SIG-M5 treated with dmso at 0.1 percent for 504 hours (cell line): Measurements from ENCODE around the gene ERP29.
A peak's percentile ranks its signal among the peaks of the same experiment; 100 is the strongest.
"Not testable (repeated sequence)": the region's sequence is repeated elsewhere in the genome, so short reads cannot be mapped to it uniquely, and the experiment has no call there.

Source experiments
- DNase-seq: peaks from one replicate; lab custom pipeline; 2025; ENCODE audit not compliant: unreplicated experiment; lab: John Stamatoyannopoulos, UW

Gene ERP29

GRCh38 chr12:112000820-112001219 lies 12.4 kb upstream of the ERP29 start:
- DNase-seq: no peak

- DNase-seq: no peak
These were observed 11.7 kb upstream of the ERP29 start for GRCh38 chr12:112001576-112001975.

- DNase-seq: no peak
These were observed 9.2 kb upstream of the ERP29 start for GRCh38 chr12:112004041-112004440.

GRCh38 chr12:112005419-112006395 lies 7.5 kb upstream of the ERP29 start:
- DNase-seq: peak; percentile 32

- no peak for DNase-seq
These were observed 5.3 kb upstream of the ERP29 start for GRCh38 chr12:112007945-112008344.

- DNase-seq: no peak
These were observed 4.3 kb upstream of the ERP29 start for GRCh38 chr12:112008918-112009317.

GRCh38 chr12:112009596-112009995 lies 3.6 kb upstream of the ERP29 start:
- not testable (repeated sequence) for DNase-seq

- no peak for DNase-seq
These were observed 2.5 kb upstream of the ERP29 start for GRCh38 chr12:112010415-112011344.

- DNase-seq: no peak
These were observed 1.5 kb upstream of the ERP29 start for GRCh38 chr12:112011685-112012084.

- peak; percentile 90 for DNase-seq
These were observed 576 bp downstream of the ERP29 start for GRCh38 chr12:112013601-112014402.

GRCh38 chr12:112015938-112016337 lies 2.7 kb downstream of the ERP29 start:
- no peak for DNase-seq

- no peak for DNase-seq
These were observed 3.8 kb downstream of the ERP29 start for GRCh38 chr12:112017041-112017440.

GRCh38 chr12:112018571-112019237 lies 5.5 kb downstream of the ERP29 start:
- peak; percentile 11 for DNase-seq

- no peak for DNase-seq
These were observed 7.8 kb downstream of the ERP29 start for GRCh38 chr12:112020947-112021457.

- DNase-seq: no peak
These were observed 9.2 kb downstream of the ERP29 start for GRCh38 chr12:112022241-112023016.

- DNase-seq: no peak
These were observed 10.7 kb downstream of the ERP29 start for GRCh38 chr12:112023759-112024396.

- no peak for DNase-seq
These were observed 12.7 kb downstream of the ERP29 start for GRCh38 chr12:112025808-112026375.

GRCh38 chr12:112029301-112029700 lies 16.1 kb downstream of the ERP29 start:
- peak; percentile 81 for DNase-seq
